Measurements from ENCODE around the gene EYA3. TPM values are rescaled to one million over a fixed set of nuclear protein-coding genes. Genes with fewer than 3 reads are reported as not detected.
A peak's percentile ranks its signal among the peaks of the same experiment; 100 is the strongest.

Gene EYA3
- total RNA-seq, 4 donors from 2014 or later = 8.4 to 14.5 (median 9.6) TPM

- no peak for TF ChIP-seq POLR2A (IDR thresholded peaks at IDR 0.05)
- Histone ChIP-seq H3K4me3 (peak overlapping the region; percentile 12 to 24), H3K27ac (peak overlapping the region in 1 of 4 donors; percentile 30), H3K9me3 (no peaks in the 10 kb centered on the region), H3K4me1 (no peaks in the 10 kb centered on the region), H3K27me3 (no peaks in the 10 kb centered on the region), H3K36me3 (no peaks in the 10 kb centered on the region)
- 22 to 34% methylated on average over 4 to 5 of the region's 11 CpGs for WGBS, 2 donors (ENCODE audit: low coverage in 1 of 2)
- peak; percentile 16 for ATAC-seq
These were observed 16.6 kb upstream of the EYA3 start for GRCh38 chr1:28104866-28105467.

- peaks cover 12% of the 10 kb centered on the region for H3K27me3 ChIP-seq
- TF ChIP-seq POLR2AphosphoS5 (IDR thresholded peaks at IDR 0.05) (no peak), POLR2A (IDR thresholded peaks at IDR 0.05) (no peak), CTCF (IDR thresholded peaks at IDR 0.05) (no peak), EP300 (IDR thresholded peaks at IDR 0.05) (no peak)
- no peaks in the 10 kb centered on the region for H3K36me3 ChIP-seq
- no peak for ATAC-seq
- 87 to 91% methylated on average over 1 of the region's 1 CpG for WGBS, 2 donors (ENCODE audit: low coverage in 1 of 2)
- no peaks in the 10 kb centered on the region for H3K4me1 ChIP-seq
- H3K4me3 ChIP-seq = no peak overlapping the region
- no peak overlapping the region for H3K27ac ChIP-seq
- H3K9me3 ChIP-seq = no peaks in the 10 kb centered on the region
These were observed 13.8 kb upstream of the EYA3 start for GRCh38 chr1:28102189-28102588.

- ATAC-seq = no peak
These were observed 10.8 kb upstream of the EYA3 start for GRCh38 chr1:28099050-28099769.

GRCh38 chr1:28097100-28097472 lies 8.7 kb upstream of the EYA3 start:
- Histone ChIP-seq H3K4me3 (no peak overlapping the region), H3K27ac (no peak overlapping the region), H3K27me3 (peaks cover 36% of the 10 kb centered on the region), H3K4me1 (no peaks in the 10 kb centered on the region), H3K36me3 (no peaks in the 10 kb centered on the region), H3K9me3 (no peaks in the 10 kb centered on the region)
- no peak for ATAC-seq
- TF ChIP-seq EP300 (IDR thresholded peaks at IDR 0.05) (no peak), POLR2AphosphoS5 (IDR thresholded peaks at IDR 0.05) (no peak), POLR2A (IDR thresholded peaks at IDR 0.05) (no peak), CTCF (IDR thresholded peaks at IDR 0.05) (no peak)
- 76 to 81% methylated on average over 2 to 4 of the region's 4 CpGs for WGBS, 2 donors (ENCODE audit: low coverage in 1 of 2)

More at GRCh38 chr1:28099050-28099769, 10.8 kb upstream of the EYA3 start:
- H3K9me3 ChIP-seq = no peaks in the 10 kb centered on the region
- H3K4me3 ChIP-seq = no peak overlapping the region
- H3K4me1 ChIP-seq = no peaks in the 10 kb centered on the region
- H3K27ac ChIP-seq = no peak overlapping the region
- peaks cover 17% of the 10 kb centered on the region for H3K27me3 ChIP-seq
- TF ChIP-seq POLR2AphosphoS5 (IDR thresholded peaks at IDR 0.05) (no peak), POLR2A (IDR thresholded peaks at IDR 0.05) (no peak), CTCF (IDR thresholded peaks at IDR 0.05) (no peak), EP300 (IDR thresholded peaks at IDR 0.05) (no peak)
- H3K36me3 ChIP-seq = no peaks in the 10 kb centered on the region
- WGBS, 2 donors (ENCODE audit: low coverage in 1 of 2) = 74 to 83% methylated on average over 2 to 3 of the region's 5 CpGs

GRCh38 chr1:28096210-28097099 lies 8.0 kb upstream of the EYA3 start:
- Histone ChIP-seq H3K27me3 (peaks cover 41% of the 10 kb centered on the region), H3K4me3 (no peak overlapping the region), H3K36me3 (no peaks in the 10 kb centered on the region), H3K4me1 (no peaks in the 10 kb centered on the region), H3K27ac (no peak overlapping the region), H3K9me3 (no peaks in the 10 kb centered on the region)
- 76 to 89% methylated on average over 6 to 17 of the region's 17 CpGs for WGBS, 2 donors (ENCODE audit: low coverage in 1 of 2)
- TF ChIP-seq EP300 (IDR thresholded peaks at IDR 0.05) (no peak), POLR2AphosphoS5 (IDR thresholded peaks at IDR 0.05) (no peak), POLR2A (IDR thresholded peaks at IDR 0.05) (no peak), CTCF (IDR thresholded peaks at IDR 0.05) (no peak)
- no peak for ATAC-seq

Measured in gastroesophageal sphincter (tissue), 4 donors.